ENCODE results near the gene PRR35.

Gene PRR35

GRCh38 chr16:560204-560700, at the start of gene PRR35:
PRR35 (plus strand) TSS chr16:560394; CDS start chr16:563295, 2,901 bp downstream.
- DNase-seq (ENCODE audit: low read depth in 2 of 2): no peak

- DNase-seq (ENCODE audit: low read depth in 2 of 2): no peak
Measured at GRCh38 chr16:512802-513201, 47.4 kb upstream of the PRR35 start.

- DNase-seq (ENCODE audit: low read depth in 2 of 2): no peak
Measured at GRCh38 chr16:513950-514349, 46.2 kb upstream of the PRR35 start.

GRCh38 chr16:515175-515938, 44.8 kb upstream of the PRR35 start:
- DNase-seq (ENCODE audit: low read depth in 2 of 2): no peak

- no peak for DNase-seq (ENCODE audit: low read depth in 2 of 2)
Measured at GRCh38 chr16:515939-516226, 44.3 kb upstream of the PRR35 start.

- DNase-seq (ENCODE audit: low read depth in 2 of 2): no peak
Measured at GRCh38 chr16:516301-516700, 43.9 kb upstream of the PRR35 start.

- no peak for DNase-seq (ENCODE audit: low read depth in 2 of 2)
Measured at GRCh38 chr16:518858-519257, 41.3 kb upstream of the PRR35 start.

- DNase-seq (ENCODE audit: low read depth in 2 of 2): no peak
Measured at GRCh38 chr16:519425-519824, 40.8 kb upstream of the PRR35 start.

- no peak for DNase-seq (ENCODE audit: low read depth in 2 of 2)
Measured at GRCh38 chr16:519841-520687, 40.1 kb upstream of the PRR35 start.

GRCh38 chr16:520847-521246, 39.3 kb upstream of the PRR35 start:
- no peak for DNase-seq (ENCODE audit: low read depth in 2 of 2)

- no peak for DNase-seq (ENCODE audit: low read depth in 2 of 2)
Measured at GRCh38 chr16:521381-522210, 38.6 kb upstream of the PRR35 start.

GRCh38 chr16:522320-523096, 37.7 kb upstream of the PRR35 start:
- DNase-seq (ENCODE audit: low read depth in 2 of 2): no peak

GRCh38 chr16:523097-523741, 37.0 kb upstream of the PRR35 start:
- no peak for DNase-seq (ENCODE audit: low read depth in 2 of 2)

- no peak for DNase-seq (ENCODE audit: low read depth in 2 of 2)
Measured at GRCh38 chr16:524274-525040, 35.7 kb upstream of the PRR35 start.

GRCh38 chr16:525123-525519, 35.1 kb upstream of the PRR35 start:
- no peak for DNase-seq (ENCODE audit: low read depth in 2 of 2)

- DNase-seq (ENCODE audit: low read depth in 2 of 2): peak; percentile 74 to 77
Measured at GRCh38 chr16:525520-526180, 34.5 kb upstream of the PRR35 start.

GRCh38 chr16:526181-527014, 33.8 kb upstream of the PRR35 start:
- no peak for DNase-seq (ENCODE audit: low read depth in 2 of 2)

GRCh38 chr16:527015-527903, 32.9 kb upstream of the PRR35 start, which contains the start of gene CAPN15:
CAPN15 (plus strand) TSS chr16:527712; CDS start chr16:546839, 19,127 bp downstream.
- peak; percentile 77 to 80 for DNase-seq (ENCODE audit: low read depth in 2 of 2)

Data from stimulated activated CD8-positive, alpha-beta memory T cell treated with anti-CD3 and anti-CD28 coated beads, Interleukin-15, amount 100 ng/mL, for 48 hours (primary cell).